Measurements from ENCODE around the gene SPTBN1.

DNA sequence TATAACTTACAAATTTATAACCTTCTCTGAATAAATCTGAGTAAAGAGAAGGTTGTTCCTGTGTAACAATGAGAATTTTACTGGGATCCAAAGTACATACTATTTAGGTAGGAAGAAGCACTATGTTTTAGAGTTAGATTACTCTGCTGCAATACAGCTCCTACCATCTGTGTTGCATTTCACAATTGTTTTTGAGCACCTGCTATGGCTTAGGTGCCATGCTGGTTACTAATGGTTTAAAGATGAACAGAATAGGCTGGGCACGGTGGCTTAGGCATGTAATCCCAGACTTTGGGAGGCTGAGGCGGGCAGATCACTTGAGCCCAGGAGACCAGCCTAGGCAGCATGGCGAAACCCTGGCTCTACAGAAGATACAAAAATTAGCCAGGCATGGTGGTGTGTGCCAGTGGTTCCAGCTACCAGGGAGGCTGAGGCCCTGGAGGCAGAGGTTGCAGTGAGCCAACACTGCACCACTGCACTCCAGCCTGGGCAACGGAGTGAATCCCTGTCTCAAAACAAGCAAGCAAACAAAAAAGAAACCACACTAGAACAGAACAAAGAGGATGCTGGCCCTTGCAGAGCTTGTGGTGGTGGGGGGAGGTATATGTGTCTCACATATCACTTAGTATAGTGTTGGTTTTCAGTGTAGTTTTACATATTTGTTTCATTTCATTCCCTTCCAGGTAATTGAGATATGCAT, 56.7 kb downstream of the SPTBN1 start:
- TF ChIP-seq CTCF (conservative IDR thresholded peaks at IDR 0.05; ENCODE audit: low read depth, low read length) (no peak), EZH2 (IDR thresholded peaks at IDR 0.05; ENCODE audit: borderline replicate concordance, low read depth, low read length, poor library complexity, severe bottlenecking) (no peak)

Measured in A673 (cell line).